Inflammatory macrophage treated with lipopolysaccharide for 1 hour (primary cell): Measurements from ENCODE around the gene BOK.
"Not testable (repeated sequence)": the region's sequence is repeated elsewhere in the genome, so short reads cannot be mapped to it uniquely, and the experiment has no call there.

ENCODE experiments used
- DNase-seq, 2 donors: peaks; one replicate each; pipeline ENCODE4 v3.0.0-alpha.2; 2020 to 2022

BOK gene

GRCh38 chr2:241559323-241560161 lies 997 bp downstream of the BOK start:
- no peak for DNase-seq

GRCh38 chr2:241560162-241560882 lies 1.8 kb downstream of the BOK start:
- DNase-seq: no peak

GRCh38 chr2:241560883-241561474 lies 2.4 kb downstream of the BOK start:
- no peak for DNase-seq

- DNase-seq: no peak
Observed at GRCh38 chr2:241561832-241562231, 3.3 kb downstream of the BOK start.

- DNase-seq: no peak
Observed at GRCh38 chr2:241562269-241562891, 3.8 kb downstream of the BOK start.

GRCh38 chr2:241563031-241563507 lies 4.5 kb downstream of the BOK start:
- DNase-seq: no peak

GRCh38 chr2:241563571-241563980 lies 5.0 kb downstream of the BOK start:
- no peak for DNase-seq

- DNase-seq: no peak
Observed at GRCh38 chr2:241563981-241564595, 5.5 kb downstream of the BOK start.

- no peak for DNase-seq
Observed at GRCh38 chr2:241564596-241565410, 6.3 kb downstream of the BOK start.

- no peak for DNase-seq
Observed at GRCh38 chr2:241565411-241565810, 6.9 kb downstream of the BOK start.

GRCh38 chr2:241566021-241566420 lies 7.5 kb downstream of the BOK start:
- DNase-seq: not testable (repeated sequence)

GRCh38 chr2:241566468-241566867 lies 7.9 kb downstream of the BOK start:
- no peak for DNase-seq

GRCh38 chr2:241567266-241567665 lies 8.7 kb downstream of the BOK start:
- not testable (repeated sequence) for DNase-seq

- DNase-seq: no peak
Observed at GRCh38 chr2:241567776-241568175, 9.2 kb downstream of the BOK start.

- DNase-seq: no peak
Observed at GRCh38 chr2:241568726-241569125, 10.2 kb downstream of the BOK start.

- DNase-seq: no peak
Observed at GRCh38 chr2:241569831-241570281, 11.3 kb downstream of the BOK start.

GRCh38 chr2:241570961-241571581 lies 12.5 kb downstream of the BOK start:
- DNase-seq: no peak

- no peak for DNase-seq
Observed at GRCh38 chr2:241571821-241572620, 13.5 kb downstream of the BOK start.

GRCh38 chr2:241572915-241573651 lies 14.5 kb downstream of the BOK start:
- DNase-seq: not testable (repeated sequence)

- DNase-seq: no peak
Observed at GRCh38 chr2:241573741-241574140, 15.2 kb downstream of the BOK start.
